ENCODE results near the gene PLA2G15. TPM values are rescaled to one million over a fixed set of nuclear protein-coding genes. Genes with fewer than 3 reads are reported as not detected.

PLA2G15 gene
- total and polyA plus RNA-seq, 2 of the 13 experiments (the other 11 are each of a cell fraction or from before 2014, with no cell fraction given): 14.4 to 23.7 TPM

DNA sequence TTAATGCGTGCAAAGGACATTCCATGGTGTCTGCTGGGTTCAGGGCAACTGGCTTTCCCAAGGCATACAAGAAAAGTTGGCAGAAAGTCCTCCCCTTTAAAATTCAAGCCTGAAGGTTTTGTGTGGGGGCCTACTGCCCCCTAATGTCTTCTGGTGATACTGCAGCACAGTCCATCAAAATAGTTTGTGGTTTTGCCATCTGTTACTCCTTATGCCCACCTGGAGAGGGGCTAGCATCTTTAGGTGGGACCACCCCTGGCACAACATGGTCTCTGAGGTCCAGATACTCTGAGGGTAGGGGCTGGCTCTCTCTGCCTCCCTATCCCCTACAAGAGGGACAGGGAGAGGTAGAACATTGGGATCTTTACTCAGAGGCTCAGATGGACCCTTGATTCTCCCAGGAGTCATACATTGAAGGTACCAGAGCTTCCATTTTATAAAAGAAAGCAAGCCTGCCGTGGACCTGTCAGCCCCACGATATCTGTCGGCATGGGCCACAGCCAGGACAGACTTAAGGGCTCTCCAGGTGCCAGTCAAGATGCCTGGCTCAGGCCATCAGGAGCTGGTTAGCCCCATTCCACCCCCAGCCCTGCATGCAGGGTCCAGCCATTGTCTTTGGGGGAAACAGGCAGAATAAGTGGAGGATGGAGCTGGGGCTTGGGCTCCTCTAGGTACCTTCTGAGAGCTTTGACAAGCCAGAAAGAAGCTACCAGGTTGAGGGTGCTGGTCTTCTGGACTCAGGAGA, 15.6 kb upstream of the PLA2G15 start (continued):
- TF ChIP-seq ZXDC (CRISPR knock-in tag; IDR thresholded peaks at IDR 0.05): no peak
- TF ChIP-seq ASH2L (IDR thresholded peaks at IDR 0.05; ENCODE audit: insufficient read length, low read depth, low read length): peak; percentile 20
- no peak for TF ChIP-seq JUNB (CRISPR knock-in tag; IDR thresholded peaks at IDR 0.05; ENCODE audit: borderline replicate concordance)
- TF ChIP-seq, protein P1, sequence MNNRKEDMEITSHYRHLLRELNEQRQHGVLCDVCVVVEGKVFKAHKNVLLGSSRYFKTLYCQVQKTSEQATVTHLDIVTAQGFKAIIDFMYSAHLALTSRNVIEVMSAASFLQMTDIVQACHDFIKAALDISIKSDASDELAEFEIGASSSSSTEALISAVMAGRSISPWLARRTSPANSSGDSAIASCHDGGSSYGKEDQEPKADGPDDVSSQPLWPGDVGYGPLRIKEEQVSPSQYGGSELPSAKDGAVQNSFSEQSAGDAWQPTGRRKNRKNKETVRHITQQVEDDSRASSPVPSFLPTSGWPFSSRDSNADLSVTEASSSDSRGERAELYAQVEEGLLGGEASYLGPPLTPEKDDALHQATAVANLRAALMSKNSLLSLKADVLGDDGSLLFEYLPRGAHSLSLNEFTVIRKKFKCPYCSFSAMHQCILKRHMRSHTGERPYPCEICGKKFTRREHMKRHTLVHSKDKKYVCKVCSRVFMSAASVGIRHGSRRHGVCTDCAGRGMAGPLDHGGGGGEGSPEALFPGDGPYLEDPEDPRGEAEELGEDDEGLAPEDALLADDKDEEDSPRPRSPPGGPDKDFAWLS (CRISPR knock-in tag; IDR thresholded peaks at IDR 0.05; ENCODE audit: borderline replicate concordance): no peak
- TF ChIP-seq, protein P2, sequence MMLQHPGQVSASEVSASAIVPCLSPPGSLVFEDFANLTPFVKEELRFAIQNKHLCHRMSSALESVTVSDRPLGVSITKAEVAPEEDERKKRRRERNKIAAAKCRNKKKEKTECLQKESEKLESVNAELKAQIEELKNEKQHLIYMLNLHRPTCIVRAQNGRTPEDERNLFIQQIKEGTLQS (CRISPR knock-in tag; IDR thresholded peaks at IDR 0.05): no peak
- TF ChIP-seq NRL (CRISPR knock-in tag; IDR thresholded peaks at IDR 0.05; ENCODE audit: borderline replicate concordance): no peak
- TF ChIP-seq ZC3H13 (CRISPR knock-in tag; IDR thresholded peaks at IDR 0.05): no peak; the same call in 1 of the 2 replicates
- TF ChIP-seq ZNF577 (CRISPR knock-in tag; IDR thresholded peaks at IDR 0.05; ENCODE audit: borderline replicate concordance, low read depth): no peak
- 0 out of 2 replicates have a peak, but pooled peaks have one; percentile 20 for TF ChIP-seq ZNF614 (CRISPR knock-in tag; IDR thresholded peaks at IDR 0.05; ENCODE audit: borderline replicate concordance)
- no peak for TF ChIP-seq NR1H2 (CRISPR knock-in tag; IDR thresholded peaks at IDR 0.05; ENCODE audit: borderline replicate concordance, low read depth)
- TF ChIP-seq, protein P3, sequence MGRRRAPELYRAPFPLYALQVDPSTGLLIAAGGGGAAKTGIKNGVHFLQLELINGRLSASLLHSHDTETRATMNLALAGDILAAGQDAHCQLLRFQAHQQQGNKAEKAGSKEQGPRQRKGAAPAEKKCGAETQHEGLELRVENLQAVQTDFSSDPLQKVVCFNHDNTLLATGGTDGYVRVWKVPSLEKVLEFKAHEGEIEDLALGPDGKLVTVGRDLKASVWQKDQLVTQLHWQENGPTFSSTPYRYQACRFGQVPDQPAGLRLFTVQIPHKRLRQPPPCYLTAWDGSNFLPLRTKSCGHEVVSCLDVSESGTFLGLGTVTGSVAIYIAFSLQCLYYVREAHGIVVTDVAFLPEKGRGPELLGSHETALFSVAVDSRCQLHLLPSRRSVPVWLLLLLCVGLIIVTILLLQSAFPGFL (CRISPR knock-in tag; IDR thresholded peaks at IDR 0.05): no peak
- TF ChIP-seq, protein P4, sequence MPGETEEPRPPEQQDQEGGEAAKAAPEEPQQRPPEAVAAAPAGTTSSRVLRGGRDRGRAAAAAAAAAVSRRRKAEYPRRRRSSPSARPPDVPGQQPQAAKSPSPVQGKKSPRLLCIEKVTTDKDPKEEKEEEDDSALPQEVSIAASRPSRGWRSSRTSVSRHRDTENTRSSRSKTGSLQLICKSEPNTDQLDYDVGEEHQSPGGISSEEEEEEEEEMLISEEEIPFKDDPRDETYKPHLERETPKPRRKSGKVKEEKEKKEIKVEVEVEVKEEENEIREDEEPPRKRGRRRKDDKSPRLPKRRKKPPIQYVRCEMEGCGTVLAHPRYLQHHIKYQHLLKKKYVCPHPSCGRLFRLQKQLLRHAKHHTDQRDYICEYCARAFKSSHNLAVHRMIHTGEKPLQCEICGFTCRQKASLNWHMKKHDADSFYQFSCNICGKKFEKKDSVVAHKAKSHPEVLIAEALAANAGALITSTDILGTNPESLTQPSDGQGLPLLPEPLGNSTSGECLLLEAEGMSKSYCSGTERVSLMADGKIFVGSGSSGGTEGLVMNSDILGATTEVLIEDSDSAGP (CRISPR knock-in tag; IDR thresholded peaks at IDR 0.05; ENCODE audit: borderline replicate concordance): peak; percentile 39; the same call in 1 of the 2 replicates
- no peak for TF ChIP-seq ZSCAN25 (CRISPR knock-in tag; IDR thresholded peaks at IDR 0.05)
- TF ChIP-seq HNF1B (CRISPR knock-in tag; IDR thresholded peaks at IDR 0.05): 0 out of 2 replicates have a peak, but pooled peaks have one; percentile 38
- TF ChIP-seq, protein P5, sequence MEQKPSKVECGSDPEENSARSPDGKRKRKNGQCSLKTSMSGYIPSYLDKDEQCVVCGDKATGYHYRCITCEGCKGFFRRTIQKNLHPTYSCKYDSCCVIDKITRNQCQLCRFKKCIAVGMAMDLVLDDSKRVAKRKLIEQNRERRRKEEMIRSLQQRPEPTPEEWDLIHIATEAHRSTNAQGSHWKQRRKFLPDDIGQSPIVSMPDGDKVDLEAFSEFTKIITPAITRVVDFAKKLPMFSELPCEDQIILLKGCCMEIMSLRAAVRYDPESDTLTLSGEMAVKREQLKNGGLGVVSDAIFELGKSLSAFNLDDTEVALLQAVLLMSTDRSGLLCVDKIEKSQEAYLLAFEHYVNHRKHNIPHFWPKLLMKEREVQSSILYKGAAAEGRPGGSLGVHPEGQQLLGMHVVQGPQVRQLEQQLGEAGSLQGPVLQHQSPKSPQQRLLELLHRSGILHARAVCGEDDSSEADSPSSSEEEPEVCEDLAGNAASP (CRISPR knock-in tag; IDR thresholded peaks at IDR 0.05; ENCODE audit: borderline replicate concordance): no peak
- TF ChIP-seq CENPX (CRISPR knock-in tag; IDR thresholded peaks at IDR 0.05): no peak

All from HepG2 (cell line).